Inflammatory macrophage treated with lipopolysaccharide for 4 hours (primary cell): ENCODE data around the gene VCL.
A peak's percentile ranks its signal among the peaks of the same experiment; 100 is the strongest.
"Not testable (repeated sequence)": the region's sequence is repeated elsewhere in the genome, so short reads cannot be mapped to it uniquely, and the experiment has no call there.

Source experiments
- DNase-seq: peaks from one replicate; pipeline ENCODE4 v3.0.0-alpha.2; 2020

The VCL gene

DNA sequence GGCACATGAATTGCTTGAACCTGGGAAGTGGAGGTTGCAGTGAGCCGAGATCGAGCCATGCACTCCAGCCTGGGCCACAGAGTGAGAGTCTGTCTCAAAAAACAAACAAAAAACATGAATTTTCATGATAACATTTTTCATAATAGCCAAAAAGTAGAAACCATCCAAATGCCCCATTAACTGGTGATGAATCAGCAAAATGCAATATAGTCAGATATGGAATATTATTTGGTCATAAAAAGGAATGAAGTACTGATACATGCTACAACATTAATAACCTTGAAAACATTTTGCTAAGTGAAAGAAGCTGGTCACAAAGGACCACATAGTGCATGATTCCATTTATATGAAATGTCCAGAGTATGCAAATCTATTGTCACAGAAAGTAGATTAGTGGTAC is 24.5 kb upstream of the VCL start:
- no peak for DNase-seq

- DNase-seq = no peak
Observed at GRCh38 chr10:73974309-73974946, 23.5 kb upstream of the VCL start.

DNA sequence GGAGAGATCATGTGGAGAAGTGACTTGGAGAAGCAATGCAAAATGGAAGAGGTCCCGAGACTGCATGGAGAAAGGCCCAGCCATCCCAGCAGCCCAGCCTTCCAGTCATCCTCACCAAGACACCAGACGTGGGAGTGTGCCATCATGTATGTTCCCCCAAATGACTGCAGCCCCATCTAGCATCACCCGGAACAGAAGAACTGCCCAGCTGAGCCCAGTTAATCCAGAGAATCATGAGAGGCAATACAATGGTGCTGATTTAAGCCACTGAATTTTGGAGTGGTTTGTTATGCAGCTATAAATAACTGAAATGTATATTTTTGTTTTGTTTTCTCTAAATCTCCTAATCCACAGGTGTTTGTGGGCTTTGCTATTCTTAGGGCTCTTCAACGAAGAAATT is 22.5 kb upstream of the VCL start:
- DNase-seq = no peak

- no peak for DNase-seq
Observed at GRCh38 chr10:73979141-73979808, 18.6 kb upstream of the VCL start.

- peak; percentile 90 for DNase-seq
Observed at GRCh38 chr10:73979809-73980433, 18.0 kb upstream of the VCL start.

DNA sequence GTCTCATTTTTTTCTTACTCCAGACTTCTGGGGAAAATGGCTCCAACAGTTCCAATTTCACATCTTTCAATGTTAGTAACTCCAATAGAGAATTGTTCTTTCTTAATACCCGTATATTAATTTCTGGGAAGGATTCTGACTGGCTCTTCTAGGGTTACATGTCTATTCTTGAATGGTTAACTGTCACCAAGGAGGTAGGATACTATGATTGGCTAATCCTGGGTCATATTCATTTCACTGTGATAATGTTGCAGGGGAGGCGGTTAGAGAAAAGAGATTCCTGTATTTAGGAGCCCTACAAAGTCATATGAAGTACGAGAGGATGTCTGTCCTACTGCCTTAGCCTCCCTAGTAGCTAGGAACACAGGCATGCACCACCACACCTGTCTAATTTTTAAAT is 16.1 kb upstream of the VCL start:
- no peak for DNase-seq

DNA sequence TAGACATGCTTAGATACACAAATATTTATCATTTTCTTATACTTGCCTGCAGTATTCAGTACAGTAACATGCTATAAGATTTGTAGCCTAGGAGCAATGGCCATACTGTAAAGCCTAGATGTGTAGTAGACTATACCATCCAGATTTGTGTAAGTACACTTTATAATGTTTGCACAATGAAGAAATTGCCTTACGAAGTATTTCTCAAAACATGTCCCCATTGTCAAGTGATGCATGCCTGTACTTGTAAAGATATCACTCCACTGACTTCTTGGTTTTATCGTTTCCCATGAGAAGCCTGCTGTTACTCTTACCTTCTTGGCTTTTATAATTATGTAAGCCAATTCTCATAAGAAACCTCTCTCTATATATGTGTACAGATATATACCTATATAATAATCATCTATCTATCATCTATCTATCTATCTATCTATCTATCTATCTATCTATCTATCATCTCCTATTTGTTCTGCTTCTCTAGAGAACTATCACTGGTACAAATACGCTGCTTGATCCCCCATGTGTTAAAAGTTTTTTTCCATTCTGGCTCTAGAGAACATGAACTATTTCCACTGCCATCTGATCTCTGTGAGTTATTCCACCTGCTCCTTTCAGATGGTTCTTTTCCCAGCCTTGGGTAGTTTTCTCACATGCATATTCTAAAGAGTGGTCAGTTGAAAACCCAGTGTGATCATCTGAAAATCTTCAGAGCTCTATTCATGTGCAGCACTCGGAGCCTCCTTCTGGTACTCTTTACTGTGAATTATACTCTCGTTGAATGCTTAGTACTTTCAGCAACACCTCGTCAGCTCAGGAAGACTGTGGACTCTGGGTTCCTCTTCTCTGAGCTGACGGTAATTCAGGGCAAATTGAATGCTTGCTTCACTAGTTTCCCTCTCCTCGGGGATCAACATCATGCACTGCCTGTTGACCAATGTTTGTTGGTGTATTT is 14.5 kb upstream of the VCL start:
- peak; percentile 46 for DNase-seq

DNA sequence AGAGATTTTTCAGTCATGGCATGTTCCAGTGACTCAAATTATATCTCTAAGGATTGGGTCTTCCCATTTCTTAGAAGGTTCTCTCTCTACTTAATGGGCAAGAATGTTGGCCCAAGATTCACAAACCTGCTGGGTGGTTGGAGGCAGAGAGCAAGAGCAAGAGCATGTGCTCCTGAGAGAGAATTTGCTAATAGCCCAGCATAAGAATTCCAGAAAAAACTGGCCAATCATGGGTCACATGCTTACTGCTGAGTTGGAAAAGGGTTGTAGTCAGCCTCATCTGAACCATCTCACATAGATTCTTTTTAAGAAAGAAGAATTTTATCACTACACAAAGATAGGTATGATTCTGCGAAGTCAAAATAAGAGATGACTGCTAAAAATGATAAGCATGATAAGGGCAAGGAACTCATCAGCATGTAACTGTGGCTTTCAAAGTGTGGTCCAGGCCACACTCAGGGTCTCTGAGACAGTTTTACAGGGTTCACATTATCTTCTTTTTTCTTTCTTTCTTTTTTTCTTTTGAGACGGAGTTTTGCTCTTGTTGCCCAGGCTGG is 8.2 kb upstream of the VCL start:
- DNase-seq = no peak

- no peak for DNase-seq
Observed at GRCh38 chr10:73991203-73991883, 6.6 kb upstream of the VCL start.

GRCh38 chr10:73991884-73992245 is 6.1 kb upstream of the VCL start:
- peak; percentile 86 for DNase-seq

DNA sequence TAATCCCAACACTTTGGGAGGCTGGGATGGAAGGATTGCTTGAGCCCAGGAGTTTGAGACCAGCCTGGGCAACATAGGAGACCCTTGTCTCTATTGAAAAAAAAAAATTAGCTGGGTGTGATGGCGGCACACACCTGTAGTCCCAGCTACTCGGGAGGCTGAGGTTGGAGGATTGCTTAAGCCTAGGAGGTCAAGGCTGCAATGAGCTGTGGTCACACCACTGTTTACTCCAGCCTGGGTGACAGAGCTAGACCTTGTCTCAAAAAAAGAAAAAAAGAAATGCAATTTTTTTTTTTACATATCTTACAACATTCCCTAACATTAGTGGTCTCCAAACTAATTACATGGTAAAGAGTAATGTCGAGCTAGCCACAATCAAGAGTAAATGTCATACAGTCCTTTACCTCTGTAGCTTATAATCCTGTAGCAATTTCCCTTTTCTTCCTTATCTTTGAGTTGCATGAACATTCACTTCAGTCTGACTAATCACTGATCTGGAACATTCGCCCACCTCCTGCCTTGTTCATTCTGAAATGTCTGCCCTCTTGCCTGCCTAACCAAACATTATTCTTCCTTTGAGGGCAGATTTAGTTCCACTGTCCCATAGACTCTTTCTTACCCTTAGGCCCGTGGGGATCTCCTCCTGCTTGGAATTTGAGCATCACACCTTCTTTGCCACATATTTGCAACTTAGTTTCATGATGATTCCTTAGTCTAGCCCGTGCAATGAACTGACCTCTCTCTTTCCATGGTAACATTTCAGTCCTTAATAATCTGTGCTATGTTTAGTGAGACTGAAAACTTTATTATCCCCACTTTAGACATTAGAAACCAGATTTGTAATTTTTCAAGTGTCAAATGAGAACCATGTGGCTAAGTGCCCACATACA is 4.8 kb upstream of the VCL start:
- peak; percentile 74 for DNase-seq

DNA sequence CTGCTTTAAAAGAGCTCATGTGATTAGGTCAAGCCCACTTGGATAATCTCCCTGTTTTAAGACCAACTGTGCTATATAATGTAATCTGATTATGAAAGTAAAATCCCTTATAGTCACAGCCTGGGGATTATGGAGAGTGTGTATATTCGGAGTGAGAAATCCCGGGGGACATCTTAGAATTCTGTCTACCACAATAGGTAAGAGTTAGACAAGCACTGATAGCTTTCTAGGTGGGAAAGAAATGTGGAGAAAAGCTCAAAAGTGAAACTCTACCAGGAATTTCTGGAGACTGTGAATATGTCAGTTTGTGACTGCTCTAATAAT is 2.9 kb upstream of the VCL start:
- DNase-seq = no peak

DNA sequence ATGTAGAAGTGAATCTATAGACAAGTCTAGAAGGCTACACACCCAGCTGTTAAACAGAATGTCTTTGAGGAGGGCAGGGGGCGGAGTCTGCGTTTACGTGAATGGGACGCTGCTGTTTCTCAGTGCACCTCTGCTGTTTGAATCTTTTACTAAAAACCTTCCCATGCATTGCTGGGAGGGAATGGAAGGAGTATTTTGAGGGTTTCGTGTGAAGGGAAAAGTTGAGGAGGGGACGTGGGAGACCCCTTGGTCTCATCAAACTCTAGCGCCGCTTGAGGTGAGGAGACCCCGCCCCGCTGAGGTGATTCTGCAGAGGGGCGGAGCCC is 492 bp upstream of the VCL start:
- DNase-seq = peak; percentile 37

- DNase-seq = no peak
Observed at GRCh38 chr10:73998623-73998928, 660 bp downstream of the VCL start.

- no peak for DNase-seq
Observed at GRCh38 chr10:73998929-73999691, 1.2 kb downstream of the VCL start.

DNA sequence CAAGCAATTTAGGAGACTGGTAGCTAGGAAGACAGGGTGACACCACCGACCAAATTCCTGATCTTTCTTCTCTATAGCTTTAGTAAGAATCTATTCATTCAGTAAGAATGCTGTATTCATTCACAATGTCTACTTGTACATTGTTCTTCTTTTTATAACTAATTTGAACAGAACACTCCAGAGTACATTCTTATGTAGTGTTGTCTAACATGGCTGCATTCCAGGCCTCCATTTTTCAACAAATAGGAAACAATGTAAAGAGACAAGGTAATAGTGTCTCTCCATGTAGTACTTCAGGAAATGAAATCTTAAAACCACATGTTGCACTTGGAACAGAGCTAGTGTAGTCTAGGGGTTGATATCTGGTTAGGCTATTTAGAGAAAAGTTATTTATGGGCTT is 1.8 kb downstream of the VCL start:
- DNase-seq = no peak

GRCh38 chr10:74000244-74000643 is 2.3 kb downstream of the VCL start:
- not testable (repeated sequence) for DNase-seq

GRCh38 chr10:74000892-74001669 is 3.2 kb downstream of the VCL start:
- no peak for DNase-seq

DNA sequence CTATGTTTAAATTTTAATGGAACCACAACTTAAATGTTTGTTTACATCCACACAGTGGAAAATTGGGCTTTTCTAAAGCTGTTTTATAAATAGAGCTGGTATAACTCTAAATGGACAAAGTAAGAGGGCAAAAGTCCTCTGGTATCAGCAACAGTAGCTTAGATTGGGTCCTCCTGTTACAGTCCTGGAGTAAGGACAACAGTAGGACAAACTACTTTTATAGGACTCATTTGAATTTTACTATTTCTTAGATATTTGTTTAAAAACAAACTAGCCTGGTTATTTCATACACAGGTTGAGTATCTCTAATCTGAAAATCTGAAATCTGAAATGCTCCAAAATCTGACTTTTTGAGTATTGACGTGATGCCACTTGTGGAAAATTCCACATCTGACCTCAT is 8.4 kb downstream of the VCL start:
- no peak for DNase-seq

DNA sequence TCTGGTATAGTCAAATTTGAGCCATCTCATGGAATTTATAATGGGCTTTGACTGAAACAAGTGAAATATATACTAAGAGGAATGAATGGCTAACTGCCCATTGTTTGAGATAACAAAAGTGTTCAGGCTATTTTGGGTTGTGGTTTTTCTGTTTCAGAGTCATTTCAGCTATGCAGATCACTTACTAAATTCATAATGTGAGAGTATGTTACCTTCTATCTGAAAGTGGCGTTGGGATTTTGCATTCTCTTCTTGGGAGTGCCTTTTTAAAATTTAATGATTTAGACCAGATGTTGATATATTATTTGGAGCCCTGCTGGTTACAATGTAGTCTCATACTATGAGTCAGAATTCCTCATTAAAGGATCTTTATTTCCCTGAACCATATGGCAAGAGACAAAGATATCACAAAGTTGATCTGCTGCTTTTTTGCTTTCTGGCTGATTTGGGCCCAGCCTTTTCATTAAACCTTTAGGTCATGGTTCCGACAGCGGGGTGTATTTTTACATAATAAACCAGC is 10.4 kb downstream of the VCL start:
- DNase-seq = no peak
